HepG2 (cell line): ENCODE measurements around the gene RABGAP1. TPM values are rescaled to one million over a fixed set of nuclear protein-coding genes. Genes with fewer than 3 reads are reported as not detected.

Experiments
- ATAC-seq: fragments of 200-7000 bp; cut with Tn5 transposase; 3 replicates; pipeline ENCODE4 v1.9.1; 2020; ENCODE audit warnings: mild to moderate bottlenecking, moderate library complexity
- BruUV-seq: library from RNA; stranded (reverse); fragments of 400-500 nt; replicated peaks from 2 replicates; lab custom pipeline; 2021; lab: Mats Ljungman, UMichigan
- CTCF ChIA-PET: fragments of 300-600 bp; formaldehyde crosslinking; extraction: SDS; loops from one replicate; lab custom pipeline; 2021; ENCODE audit warnings: low total read pairs, inconsistent platforms, low intra/inter-chr PET ratio; lab: Yijun Ruan, JAX
- POLR2A ChIA-PET: fragments of 350-600 bp; sonication (Branson Sonifier 250); formaldehyde crosslinking; loops from one replicate; lab custom pipeline; 2020; ENCODE audit warnings: antibody characterized with exemption, inconsistent platforms; lab: Yijun Ruan, JAX
- DNase-seq: peaks from one replicate; pipeline ENCODE4 v3.0.0-alpha.2; 2015; ENCODE audit warnings: low spot score
- FAIRE-seq: peaks from 3 replicates; lab custom pipeline; 2011; peaks lifted over from hg19 to GRCh38; lab: Jason Lieb, UNC
- H2AFZ ChIP-seq: one replicate; pipeline ENCODE4 v1.6.1; 2011; ENCODE audit warnings: low read length, inconsistent platforms
- H3K27ac ChIP-seq: fragments of 300-600 bp; 3 replicates; pipeline ENCODE4 v1.8.0; 2011; ENCODE audit warnings: mixed run types, mild to moderate bottlenecking, mixed read lengths, low read length, inconsistent platforms; ENCODE audit not compliant: insufficient read depth; ENCODE audit errors: extremely low read length
- H3K27me3 ChIP-seq, 2 experiments: fragments of 200-600 bp in 1 of 2; 2 replicates in 1 of 2; 3 replicates in 1 of 2; pipeline versions ENCODE4 v1.6.0 to v1.8.0; 2011; ENCODE audit warnings: low read length in 2 of 2, mild to moderate bottlenecking in 2 of 2, moderate library complexity in 2 of 2, inconsistent platforms in 1 of 2; ENCODE audit not compliant: insufficient read depth in 2 of 2, control insufficient read depth in 1 of 2
- H3K36me3 ChIP-seq, 2 experiments: fragments of 200-600 bp in 1 of 2; replicated peaks in 1 of 2; 2 replicates in 1 of 2; 3 replicates in 1 of 2; pipeline versions ENCODE4 v1.5.1 to v1.8.0; 2011; ENCODE audit warnings: low read length in 2 of 2, inconsistent platforms in 1 of 2; ENCODE audit not compliant: insufficient read depth in 2 of 2, control insufficient read depth in 1 of 2
- H3K4me1 ChIP-seq: 2 replicates; pipeline ENCODE4 v1.5.1; 2012; ENCODE audit warnings: low read length, inconsistent platforms; ENCODE audit not compliant: insufficient read depth
- H3K4me2 ChIP-seq: 2 replicates; pipeline ENCODE4 v1.6.0; 2011; ENCODE audit warnings: low read depth, low read length, inconsistent platforms
- H3K4me3 ChIP-seq, 3 experiments: fragments of 200-600 bp in 1 of 3; sonication (generic), shearing (Covaris generic) in 1 of 3; replicated peaks in 1 of 3; 2 replicates each; pipeline ENCODE4 v1.5.1; 2011 to 2016; ENCODE audit warnings: low read length in 3 of 3, inconsistent platforms in 2 of 3, low read depth in 2 of 3, mild to moderate bottlenecking in 2 of 3, control low read depth in 1 of 3, mixed read lengths in 1 of 3; ENCODE audit not compliant: insufficient read depth in 1 of 3
- H3K79me2 ChIP-seq: one replicate; pipeline ENCODE4 v1.6.1; 2011; ENCODE audit warnings: low read length, inconsistent platforms; ENCODE audit not compliant: insufficient read depth
- H3K9ac ChIP-seq: 2 replicates; pipeline ENCODE4 v1.6.0; 2011; ENCODE audit warnings: mild to moderate bottlenecking, low read depth, low read length, inconsistent platforms; ENCODE audit not compliant: insufficient read depth
- H3K9me3 ChIP-seq: 2 replicates; pipeline ENCODE4 v1.5.1; 2012; ENCODE audit warnings: mild to moderate bottlenecking, low read length
- H4K20me1 ChIP-seq: 2 replicates; pipeline ENCODE4 v1.6.0; 2011; ENCODE audit warnings: inconsistent platforms, mild to moderate bottlenecking, low read length, moderate library complexity; ENCODE audit not compliant: insufficient read depth
- AKAP8 ChIP-seq: sonication (generic); formaldehyde crosslinking; IDR thresholded peaks from 2 replicates; pipeline ENCODE4 v1.5.1; 2020; ENCODE audit warnings: mild to moderate bottlenecking, missing genetic modification reagents
- CENPX ChIP-seq: sonication (generic); formaldehyde crosslinking; IDR thresholded peaks from 2 replicates; pipeline ENCODE4 v1.9.0; 2021; ENCODE audit warnings: mild to moderate bottlenecking, missing genetic modification reagents, moderate library complexity
- EZH2 ChIP-seq: conservative IDR thresholded peaks from 2 replicates; pipeline ENCODE4 v1.6.1; 2012; ENCODE audit warnings: mild to moderate bottlenecking, low read depth, low read length, moderate library complexity
- GMEB1 ChIP-seq: sonication (generic); formaldehyde crosslinking; IDR thresholded peaks from 2 replicates; pipeline ENCODE4 v1.5.1; 2020; ENCODE audit warnings: missing genetic modification reagents, mild to moderate bottlenecking, borderline replicate concordance
- KDM5B ChIP-seq: sonication (generic); formaldehyde crosslinking; IDR thresholded peaks from 2 replicates; pipeline ENCODE4 v1.4.0; 2020; ENCODE audit warnings: missing genetic modification reagents, mild to moderate bottlenecking, borderline replicate concordance
- MLLT10 ChIP-seq: sonication (generic); formaldehyde crosslinking; IDR thresholded peaks from 2 replicates; pipeline ENCODE4 v1.4.0; 2020; ENCODE audit warnings: missing genetic modification reagents
- PAX8 ChIP-seq: sonication (generic); formaldehyde crosslinking; IDR thresholded peaks from 2 replicates; pipeline ENCODE4 v1.8.0; 2022; ENCODE audit warnings: mild to moderate bottlenecking, missing genetic modification reagents, borderline replicate concordance
- SKI ChIP-seq: fragments of 450-650 bp; IDR thresholded peaks from one replicate; pipeline ENCODE4 v1.6.1; 2018; ENCODE audit warnings: mild to moderate bottlenecking; ENCODE audit not compliant: partially characterized antibody
- SNAI1 ChIP-seq: sonication (generic); formaldehyde crosslinking; IDR thresholded peaks from 2 replicates; pipeline ENCODE4 v1.5.0; 2020; ENCODE audit warnings: mild to moderate bottlenecking, missing genetic modification reagents, borderline replicate concordance
- SRY ChIP-seq: sonication (generic); formaldehyde crosslinking; IDR thresholded peaks from 2 replicates; pipeline ENCODE4 v1.8.0; 2022; ENCODE audit warnings: mild to moderate bottlenecking, missing genetic modification reagents
- SUZ12 ChIP-seq: fragments of 150-350 bp; IDR thresholded peaks from 2 replicates; pipeline ENCODE4 v1.6.1; 2014; ENCODE audit warnings: low read depth, low read length
- ZFP82 ChIP-seq: sonication (generic); formaldehyde crosslinking; IDR thresholded peaks from 2 replicates; pipeline ENCODE4 v1.5.1; 2020; ENCODE audit warnings: mild to moderate bottlenecking, missing genetic modification reagents, borderline replicate concordance
- ZNF331 ChIP-seq: sonication (generic); formaldehyde crosslinking; IDR thresholded peaks from 2 replicates; pipeline ENCODE4 v1.4.0; 2020; ENCODE audit warnings: missing genetic modification reagents
- ZNF350 ChIP-seq: sonication (generic); formaldehyde crosslinking; IDR thresholded peaks from 2 replicates; pipeline ENCODE4 v1.4.0; 2020; ENCODE audit warnings: mild to moderate bottlenecking, low read depth, missing genetic modification reagents, borderline replicate concordance
- ZNF550 ChIP-seq: sonication (generic); formaldehyde crosslinking; IDR thresholded peaks from 2 replicates; pipeline ENCODE4 v1.4.0; 2020; ENCODE audit warnings: mild to moderate bottlenecking, missing genetic modification reagents, borderline replicate concordance
- ZNF720 ChIP-seq: sonication (generic); formaldehyde crosslinking; IDR thresholded peaks from 2 replicates; pipeline ENCODE4 v1.4.0; 2020; ENCODE audit warnings: missing genetic modification reagents
- ZNF776 ChIP-seq: sonication (generic); formaldehyde crosslinking; IDR thresholded peaks from 2 replicates; pipeline ENCODE4 v1.4.0; 2020; ENCODE audit warnings: mild to moderate bottlenecking, missing genetic modification reagents
- WGBS: methylation state at CpG from one replicate; pipeline ENCODE4 v1.1.6; 2017; ENCODE audit warnings: low lambda C conversion rate; 5-methylcytosine and 5-hydroxymethylcytosine counted together
- in situ Hi-C: cut with HindIII; loops from 2 replicates; pipeline ENCODE4 v1.10.0; 2017; ENCODE audit warnings: low pct_unique_long_range_greater_than_20kb; ENCODE audit not compliant: extremely low pct_ligation_motif_present
- intact Hi-C: fragments of 100-400 bp; cut with micrococcal nuclease; formaldehyde crosslinking; loops from one replicate; pipeline ENCODE4 v1.10.0; 2022; ENCODE audit not compliant: unreplicated experiment
- polyA plus RNA-seq, 8 experiments: library from polyadenylated mRNA; depleted of rRNA in 3 of 8; stranded (reverse) in 7 of 8; unstranded in 1 of 8; fragments of >200 nt; fragmentation: Illumina TruSeq in 4 of 8; extraction: Trizol in 4 of 8; gene quantifications; 2 replicates each; pipeline versions ENCODE4 v1.2.1 to v1.2.3, GENCODE V29; 2011 to 2016; ENCODE audit warnings: low read depth in 4 of 8, missing spikeins in 1 of 8, mixed read lengths in 1 of 8; ENCODE audit not compliant: insufficient read depth in 1 of 8
- total RNA-seq, 5 experiments: library from RNA; depleted of rRNA; stranded (reverse); fragments of >200 nt; fragmentation: Illumina TruSeq; extraction: Trizol; gene quantifications; 2 replicates each; pipeline ENCODE4 v1.2.3, GENCODE V29; 2016; ENCODE audit warnings: low read depth in 1 of 5

Gene RABGAP1
- total and polyA plus RNA-seq, 2 of the 13 experiments (the other 11 are each of a cell fraction or from before 2014, with no cell fraction given), result 19.1 to 19.3 TPM

- no peak for TF ChIP-seq SNAI1
- TF ChIP-seq, all 625 proteins: peak for 0
Measured at GRCh38 chr9:123083680-123084079, 142.9 kb downstream of the RABGAP1 start (continued).

GRCh38 chr9:123084256-123084655 is 143.4 kb downstream of the RABGAP1 start:
- Histone ChIP-seq H3K4me2 (no peak overlapping the region), H3K4me3 (no peak overlapping the region), H3K27me3 (no peaks in the 10 kb centered on the region), H3K9ac (no peak overlapping the region), H3K4me1 (peaks cover 43% of the 10 kb centered on the region), H3K9me3 (no peaks in the 10 kb centered on the region), H3K27ac (no peak overlapping the region), H2AFZ (no peak overlapping the region), H4K20me1 (no peaks in the 10 kb centered on the region), H3K79me2 (no peaks in the 10 kb centered on the region), H3K36me3 (peaks cover 8 to 34% of the 10 kb centered on the region in 2 experiments; a peak in 4 of 5 replicates)
- BruUV-seq, result no TSS peak
- FAIRE-seq (no peak), ATAC-seq (no peak), DNase-seq (no peak)
- intact Hi-C loops, result loop anchor here (10.0 kb wide), 1 partner anchor 241 kb away; no protein-coding TSS in a partner anchor
- TF ChIP-seq EZH2 (no peak), SRY (CRISPR knock-in tag) (no peak), KDM5B (CRISPR knock-in tag) (no peak), ZFP82 (CRISPR knock-in tag) (no peak), GMEB1 (CRISPR knock-in tag) (no peak), PAX8 (CRISPR knock-in tag) (no peak), ZNF350 (CRISPR knock-in tag) (no peak), ZNF776 (no peak), ZNF720 (no peak), ZNF331 (CRISPR knock-in tag) (no peak), SUZ12 (no peak), SKI (no peak), CENPX (CRISPR knock-in tag) (no peak), MLLT10 (CRISPR knock-in tag) (no peak), ZNF550 (CRISPR knock-in tag) (no peak), AKAP8 (no peak)
- 100% methylated on average over 1 of the region's 1 CpG for whole genome bisulfite sequencing
- ChIA-PET POLR2A (no interaction called here), CTCF (no interaction called here)
- in situ Hi-C loops, result loop anchor here (5.0 kb wide), 2 partner anchors 143 to 268 kb away; no protein-coding TSS in a partner anchor
